OCI-LY3 (cell line): Measurements from ENCODE around the gene CDC14A.

ENCODE experiments used
- H2AFZ ChIP-seq: fragments of 200-600, 300-600 bp; shearing (Covaris generic); 2 replicates; pipeline ENCODE4 v1.6.0; 2014; ENCODE audit warnings: antibody characterized with exemption, low read depth, low read length
- H3K27ac ChIP-seq: fragments of 200-600, 300-600 bp; sonication (generic); 2 replicates; pipeline ENCODE4 v1.5.1; 2014; ENCODE audit warnings: mild to moderate bottlenecking, low read length, moderate library complexity, mixed read lengths
- H3K27me3 ChIP-seq: fragments of 200-600, 300-600 bp; sonication (generic); 2 replicates; pipeline ENCODE4 v1.6.1; 2014; ENCODE audit warnings: low read depth, low read length, mixed read lengths
- H3K36me3 ChIP-seq: fragments of 200-600, 300-600 bp; sonication (generic); replicated peaks from 2 replicates; pipeline ENCODE3; 2014; ENCODE audit warnings: low read depth, low read length, mixed read lengths
- H3K4me1 ChIP-seq: fragments of 300-600, 200-600 bp; sonication (generic); 2 replicates; pipeline ENCODE4 v1.6.1; 2014; ENCODE audit warnings: low read length, mixed read lengths
- H3K4me2 ChIP-seq: fragments of 200-600, 300-600 bp; sonication (generic); 2 replicates; pipeline ENCODE4 v1.6.1; 2014; ENCODE audit warnings: low read length, mixed read lengths
- H3K4me3 ChIP-seq: fragments of 300-600, 200-600 bp; sonication (generic); 2 replicates; pipeline ENCODE4 v1.5.1; 2014; ENCODE audit warnings: antibody characterized with exemption, mild to moderate bottlenecking, low read length, moderate library complexity
- H3K79me2 ChIP-seq: fragments of 300-600, 200-600 bp; shearing (Covaris generic); 2 replicates; pipeline ENCODE4 v1.6.1; 2014; ENCODE audit warnings: mild to moderate bottlenecking, low read length, mixed read lengths
- H3K9ac ChIP-seq: fragments of 300-600, 200-600 bp; shearing (Covaris generic); 2 replicates; pipeline ENCODE4 v1.6.0; 2014; ENCODE audit warnings: mild to moderate bottlenecking, low read length, moderate library complexity
- H3K9me3 ChIP-seq: fragments of 200-600, 300-600 bp; shearing (Covaris generic); 2 replicates; pipeline ENCODE4 v1.6.1; 2014; ENCODE audit warnings: low read length, mixed read lengths; ENCODE audit not compliant: insufficient read depth
- H4K20me1 ChIP-seq: fragments of 200-600, 300-600 bp; sonication (generic); 2 replicates; pipeline ENCODE4 v1.6.1; 2016; ENCODE audit warnings: low read length, mixed read lengths; ENCODE audit not compliant: insufficient read depth
- EZH2phosphoT487 ChIP-seq: fragments of 200-600 bp; shearing (Covaris generic); IDR thresholded peaks from 2 replicates; pipeline ENCODE4 v1.6.1; 2018; ENCODE audit warnings: antibody characterized with exemption, mixed run types, low read depth
- TF ChIP-seq, protein P1 (sequence below): fragments of 200-600, 300-600 bp; sonication (generic); IDR thresholded peaks from 2 replicates; pipeline ENCODE4 v1.5.1; 2014; ENCODE audit warnings: antibody characterized with exemption, low read length, low read depth

Gene CDC14A

DNA sequence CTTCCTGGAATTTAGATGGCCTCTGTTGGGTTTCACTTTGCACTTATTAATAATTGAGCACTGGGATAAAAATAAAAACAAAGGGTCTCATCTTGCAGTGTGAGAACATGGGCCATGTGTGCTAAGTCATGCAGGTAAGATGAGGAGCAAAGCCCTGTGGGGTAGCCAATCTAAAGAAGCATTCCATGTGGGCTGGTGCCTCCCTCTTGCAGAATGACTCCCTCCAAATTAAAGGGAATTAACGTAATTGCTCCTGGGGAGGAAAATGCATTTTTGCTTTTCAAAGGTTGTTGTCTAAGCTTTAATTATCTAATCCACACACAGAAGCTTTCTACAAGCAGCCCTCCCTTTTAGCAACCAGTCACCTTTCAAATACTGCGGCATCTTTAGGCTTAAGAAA, 69.8 kb downstream of the CDC14A start:
- no peak overlapping the region for H3K27ac ChIP-seq
- no peak overlapping the region for H3K4me3 ChIP-seq
- H3K36me3 ChIP-seq = no peaks in the 10 kb centered on the region
- H3K79me2 ChIP-seq = no peaks in the 10 kb centered on the region
- H4K20me1 ChIP-seq = no peaks in the 10 kb centered on the region
- H3K9ac ChIP-seq = no peak overlapping the region
- H3K4me2 ChIP-seq = no peak overlapping the region
- no peaks in the 10 kb centered on the region for H3K9me3 ChIP-seq
- no peak overlapping the region for H2AFZ ChIP-seq
- H3K27me3 ChIP-seq = no peaks in the 10 kb centered on the region
- no peaks in the 10 kb centered on the region for H3K4me1 ChIP-seq
- no peak for TF ChIP-seq EZH2phosphoT487
- TF ChIP-seq, protein P1, sequence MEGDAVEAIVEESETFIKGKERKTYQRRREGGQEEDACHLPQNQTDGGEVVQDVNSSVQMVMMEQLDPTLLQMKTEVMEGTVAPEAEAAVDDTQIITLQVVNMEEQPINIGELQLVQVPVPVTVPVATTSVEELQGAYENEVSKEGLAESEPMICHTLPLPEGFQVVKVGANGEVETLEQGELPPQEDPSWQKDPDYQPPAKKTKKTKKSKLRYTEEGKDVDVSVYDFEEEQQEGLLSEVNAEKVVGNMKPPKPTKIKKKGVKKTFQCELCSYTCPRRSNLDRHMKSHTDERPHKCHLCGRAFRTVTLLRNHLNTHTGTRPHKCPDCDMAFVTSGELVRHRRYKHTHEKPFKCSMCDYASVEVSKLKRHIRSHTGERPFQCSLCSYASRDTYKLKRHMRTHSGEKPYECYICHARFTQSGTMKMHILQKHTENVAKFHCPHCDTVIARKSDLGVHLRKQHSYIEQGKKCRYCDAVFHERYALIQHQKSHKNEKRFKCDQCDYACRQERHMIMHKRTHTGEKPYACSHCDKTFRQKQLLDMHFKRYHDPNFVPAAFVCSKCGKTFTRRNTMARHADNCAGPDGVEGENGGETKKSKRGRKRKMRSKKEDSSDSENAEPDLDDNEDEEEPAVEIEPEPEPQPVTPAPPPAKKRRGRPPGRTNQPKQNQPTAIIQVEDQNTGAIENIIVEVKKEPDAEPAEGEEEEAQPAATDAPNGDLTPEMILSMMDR = no peak

DNA sequence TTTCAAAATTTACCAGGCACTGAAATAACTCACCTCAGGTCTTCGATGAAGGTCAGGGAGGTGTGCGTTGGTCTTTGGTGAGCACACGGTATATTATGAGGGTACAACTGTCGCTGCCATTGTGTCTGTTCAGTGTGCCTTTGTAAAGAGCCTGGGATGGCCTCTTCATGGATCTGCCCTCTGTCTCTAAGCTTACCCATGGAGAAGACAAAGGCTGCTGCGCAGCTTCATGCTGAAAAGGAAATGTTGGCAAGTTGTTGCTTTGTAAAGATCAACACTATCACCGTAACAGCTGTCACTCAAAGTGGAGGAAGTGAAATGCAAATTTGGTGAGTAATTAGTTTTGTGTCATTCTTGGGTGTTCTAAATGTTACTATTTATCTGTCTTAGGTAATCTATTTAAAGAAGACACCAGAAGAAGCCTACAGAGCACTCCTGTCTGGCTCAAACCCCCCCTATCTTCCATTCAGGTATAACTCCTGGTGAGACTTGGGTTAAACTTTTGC, 71.6 kb downstream of the CDC14A start:
- Histone ChIP-seq H3K4me3 (no peak overlapping the region), H3K27me3 (no peaks in the 10 kb centered on the region), H3K79me2 (no peaks in the 10 kb centered on the region), H2AFZ (no peak overlapping the region), H3K4me2 (no peak overlapping the region), H3K9ac (no peak overlapping the region), H3K36me3 (no peaks in the 10 kb centered on the region), H3K27ac (no peak overlapping the region), H3K4me1 (no peaks in the 10 kb centered on the region), H4K20me1 (no peaks in the 10 kb centered on the region), H3K9me3 (no peaks in the 10 kb centered on the region)
- TF ChIP-seq, protein P1 = no peak
- TF ChIP-seq EZH2phosphoT487 = no peak

DNA sequence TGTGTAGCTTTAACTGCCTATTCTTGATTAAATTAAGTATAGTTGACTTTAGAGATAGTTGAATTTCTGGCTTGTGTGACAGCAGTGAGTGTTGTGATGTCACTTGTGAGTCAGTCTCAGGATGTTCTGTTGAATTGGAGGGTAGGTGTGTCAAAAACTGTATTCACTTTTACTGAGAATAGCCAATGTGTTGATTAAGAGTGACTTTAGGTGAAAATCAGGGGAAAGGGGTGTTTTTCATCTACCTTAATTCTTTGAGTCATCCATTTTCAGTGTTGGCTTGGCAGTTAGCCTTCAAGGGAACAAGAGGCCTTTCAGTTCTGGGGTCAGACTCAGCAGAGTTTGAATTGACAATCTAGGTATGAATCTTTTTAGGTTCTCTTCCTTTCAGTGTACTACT, 75.9 kb downstream of the CDC14A start:
- H4K20me1 ChIP-seq = no peaks in the 10 kb centered on the region
- H3K4me3 ChIP-seq = no peak overlapping the region
- H3K79me2 ChIP-seq = no peaks in the 10 kb centered on the region
- H3K9ac ChIP-seq = no peak overlapping the region
- no peaks in the 10 kb centered on the region for H3K27me3 ChIP-seq
- H3K36me3 ChIP-seq = no peaks in the 10 kb centered on the region
- H3K4me1 ChIP-seq = peaks cover under 1% of the 10 kb centered on the region
- H3K9me3 ChIP-seq = no peaks in the 10 kb centered on the region
- H3K4me2 ChIP-seq = no peak overlapping the region
- TF ChIP-seq EZH2phosphoT487 = no peak
- TF ChIP-seq, protein P1 = no peak
- no peak overlapping the region for H3K27ac ChIP-seq
- H2AFZ ChIP-seq = no peak overlapping the region

DNA sequence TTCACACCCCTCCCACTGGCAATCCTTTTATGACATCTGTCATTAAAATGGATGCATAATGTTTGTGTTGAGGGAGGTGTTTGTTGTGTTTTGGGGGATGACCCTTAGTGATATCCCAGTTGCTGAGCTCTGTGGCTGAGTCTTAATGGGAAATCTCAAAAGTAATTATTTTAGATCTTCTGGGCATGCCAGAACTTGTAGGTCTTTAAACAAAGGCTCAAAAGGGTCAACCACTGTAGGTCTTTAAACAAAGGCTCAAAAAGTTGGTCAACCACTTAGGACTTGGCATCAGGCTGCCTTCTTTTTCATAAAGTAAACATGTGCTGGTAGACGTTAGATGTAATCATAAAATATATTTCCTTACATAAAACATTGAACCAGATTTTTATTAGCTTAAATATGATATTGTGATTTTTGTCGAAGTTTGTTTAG, 78.0 kb downstream of the CDC14A start:
- Histone ChIP-seq H3K9ac (no peak overlapping the region), H3K9me3 (no peaks in the 10 kb centered on the region), H3K4me3 (no peak overlapping the region), H3K36me3 (no peaks in the 10 kb centered on the region), H2AFZ (no peak overlapping the region), H3K4me1 (peaks cover 7% of the 10 kb centered on the region), H3K27me3 (no peaks in the 10 kb centered on the region), H3K79me2 (no peaks in the 10 kb centered on the region), H3K27ac (no peak overlapping the region), H4K20me1 (no peaks in the 10 kb centered on the region), H3K4me2 (no peak overlapping the region)
- TF ChIP-seq, protein P1 = no peak
- no peak for TF ChIP-seq EZH2phosphoT487
